ENCODE results near the gene ACOXL.

Gene ACOXL

DNA sequence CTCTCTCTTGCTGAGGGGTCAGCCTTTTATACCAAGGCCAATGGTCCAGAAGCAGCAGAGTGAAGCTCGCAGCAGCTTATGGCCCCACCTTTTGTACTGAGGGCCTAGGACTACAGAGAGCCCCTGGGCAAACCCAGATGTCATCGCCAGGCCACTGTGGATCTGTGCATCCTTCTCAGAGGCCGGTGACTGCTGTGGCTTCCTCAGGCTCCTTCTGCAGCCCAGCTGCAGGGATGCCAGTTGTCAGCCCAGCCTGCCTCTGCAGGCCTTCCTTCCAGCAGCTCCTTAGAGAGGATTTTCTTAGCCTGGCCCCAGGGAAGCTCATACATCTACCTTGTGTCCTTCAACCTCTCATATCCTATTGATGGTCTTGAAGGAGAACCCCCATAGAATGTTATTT, 6.5 kb upstream of the ACOXL start:
- TF ChIP-seq, protein P1, sequence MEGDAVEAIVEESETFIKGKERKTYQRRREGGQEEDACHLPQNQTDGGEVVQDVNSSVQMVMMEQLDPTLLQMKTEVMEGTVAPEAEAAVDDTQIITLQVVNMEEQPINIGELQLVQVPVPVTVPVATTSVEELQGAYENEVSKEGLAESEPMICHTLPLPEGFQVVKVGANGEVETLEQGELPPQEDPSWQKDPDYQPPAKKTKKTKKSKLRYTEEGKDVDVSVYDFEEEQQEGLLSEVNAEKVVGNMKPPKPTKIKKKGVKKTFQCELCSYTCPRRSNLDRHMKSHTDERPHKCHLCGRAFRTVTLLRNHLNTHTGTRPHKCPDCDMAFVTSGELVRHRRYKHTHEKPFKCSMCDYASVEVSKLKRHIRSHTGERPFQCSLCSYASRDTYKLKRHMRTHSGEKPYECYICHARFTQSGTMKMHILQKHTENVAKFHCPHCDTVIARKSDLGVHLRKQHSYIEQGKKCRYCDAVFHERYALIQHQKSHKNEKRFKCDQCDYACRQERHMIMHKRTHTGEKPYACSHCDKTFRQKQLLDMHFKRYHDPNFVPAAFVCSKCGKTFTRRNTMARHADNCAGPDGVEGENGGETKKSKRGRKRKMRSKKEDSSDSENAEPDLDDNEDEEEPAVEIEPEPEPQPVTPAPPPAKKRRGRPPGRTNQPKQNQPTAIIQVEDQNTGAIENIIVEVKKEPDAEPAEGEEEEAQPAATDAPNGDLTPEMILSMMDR (IDR thresholded peaks at IDR 0.05; ENCODE audit: low read depth, low read length): no peak
- no peak overlapping the region for H3K4me3 ChIP-seq (ENCODE audit: low read depth, low read length)

DNA sequence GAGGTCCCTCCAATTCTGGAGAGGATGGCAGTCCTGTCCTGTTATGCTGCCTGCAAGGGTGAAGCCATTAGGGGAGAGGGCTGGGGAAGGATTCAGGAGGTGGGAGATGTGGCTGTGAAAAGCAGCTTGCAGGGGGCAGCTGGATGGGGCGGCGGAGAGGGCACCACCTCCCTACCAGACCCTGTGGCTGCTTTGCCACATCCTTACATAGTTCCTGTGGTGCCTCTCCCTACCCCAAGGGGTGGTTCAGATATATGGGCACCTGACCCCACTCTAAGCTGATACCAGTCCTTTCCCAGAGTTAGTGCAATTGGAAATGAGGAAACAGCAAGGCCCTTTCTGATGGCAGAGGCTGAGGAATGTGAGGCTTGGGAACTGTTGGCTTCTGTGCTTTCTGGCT, 6.1 kb upstream of the ACOXL start:
- no peak overlapping the region for H3K4me3 ChIP-seq (ENCODE audit: low read depth, low read length)
- TF ChIP-seq, protein P1 (IDR thresholded peaks at IDR 0.05; ENCODE audit: low read depth, low read length): no peak

DNA sequence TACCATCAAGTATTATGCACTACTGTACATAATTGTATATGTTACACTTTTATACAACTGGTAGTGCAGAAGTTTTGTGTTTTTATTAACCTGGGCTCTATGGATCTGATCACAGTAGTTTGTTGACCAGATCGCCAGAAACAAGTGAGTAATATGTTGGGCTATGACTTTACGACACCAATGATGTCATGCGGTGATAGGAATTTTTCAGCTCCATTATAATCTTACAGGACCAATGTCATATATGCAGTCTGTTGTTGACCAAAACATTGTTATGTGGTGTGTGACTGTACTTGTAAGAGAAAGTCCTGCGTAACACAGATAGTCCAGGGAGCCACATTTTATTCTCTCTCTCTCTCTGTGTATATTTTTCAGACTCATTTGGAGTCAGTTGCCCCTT, 4.5 kb upstream of the ACOXL start:
- no peak overlapping the region for H3K4me3 ChIP-seq (ENCODE audit: low read depth, low read length)
- TF ChIP-seq, protein P1 (IDR thresholded peaks at IDR 0.05; ENCODE audit: low read depth, low read length): no peak

DNA sequence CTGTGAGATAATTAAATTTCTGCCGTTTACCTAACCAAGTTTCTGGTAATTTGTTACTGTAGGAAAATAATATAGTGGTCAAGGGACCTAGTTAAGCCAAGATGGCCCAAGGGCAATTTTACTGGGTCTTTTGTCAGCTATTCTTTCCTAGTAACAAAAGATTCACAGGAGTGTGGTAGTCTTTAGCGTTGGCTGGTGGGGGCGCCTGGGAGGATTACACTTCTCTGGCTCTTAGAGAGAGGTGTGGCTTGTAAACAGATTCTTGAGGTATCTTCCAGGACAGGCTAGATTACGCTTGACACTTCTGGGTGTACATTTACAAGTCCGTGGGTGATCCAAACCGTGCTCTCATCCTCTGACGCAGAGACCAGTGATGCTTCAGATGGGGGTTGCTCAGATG, 3.3 kb upstream of the ACOXL start:
- H3K4me3 ChIP-seq (ENCODE audit: low read depth, low read length): no peak overlapping the region
- TF ChIP-seq, protein P1 (IDR thresholded peaks at IDR 0.05; ENCODE audit: low read depth, low read length): no peak

DNA sequence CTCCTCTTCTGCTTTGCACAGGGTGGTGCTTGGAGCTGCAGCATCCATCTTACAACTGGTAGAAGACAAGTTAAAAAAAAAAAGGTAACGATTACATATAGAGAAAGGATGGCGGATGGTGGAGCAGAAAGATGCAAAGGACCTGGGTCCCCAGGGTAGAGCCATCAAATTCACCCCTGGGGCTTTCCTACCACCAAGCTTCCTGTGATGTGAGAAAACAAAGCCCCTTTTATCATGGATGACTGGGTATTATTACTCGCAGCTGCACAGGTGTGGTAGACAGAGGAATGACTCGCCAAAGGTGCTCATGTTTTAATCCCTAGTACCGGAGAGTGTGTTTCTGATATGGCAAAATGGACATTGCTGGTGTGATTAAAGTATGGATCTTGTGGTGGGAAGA, 1.3 kb upstream of the ACOXL start:
- TF ChIP-seq, protein P1 (IDR thresholded peaks at IDR 0.05; ENCODE audit: low read depth, low read length): no peak
- H3K4me3 ChIP-seq (ENCODE audit: low read depth, low read length): no peak overlapping the region

DNA sequence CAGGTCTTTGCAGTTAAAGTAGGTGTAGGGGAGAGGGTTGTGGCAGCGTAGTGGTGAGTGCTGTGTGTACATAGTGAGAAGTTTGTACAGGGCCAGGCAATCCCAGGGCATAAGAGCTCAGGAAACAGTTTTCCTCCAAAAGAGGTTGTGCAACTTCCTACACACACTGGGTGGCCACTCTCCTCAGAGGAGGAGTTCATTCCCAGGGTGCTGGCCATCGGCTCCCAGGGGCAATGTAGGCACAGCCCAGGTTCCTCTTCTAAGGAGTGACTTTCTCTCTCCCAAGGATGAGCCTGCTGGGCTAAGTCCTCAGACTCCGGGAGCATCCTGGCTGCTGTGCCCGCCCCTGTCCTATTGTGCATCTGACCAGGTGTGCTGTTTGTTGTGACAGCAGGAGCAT, 3.0 kb downstream of the ACOXL start:
- H3K4me3 ChIP-seq (ENCODE audit: low read depth, low read length): no peak overlapping the region
- TF ChIP-seq, protein P1 (IDR thresholded peaks at IDR 0.05; ENCODE audit: low read depth, low read length): no peak

DNA sequence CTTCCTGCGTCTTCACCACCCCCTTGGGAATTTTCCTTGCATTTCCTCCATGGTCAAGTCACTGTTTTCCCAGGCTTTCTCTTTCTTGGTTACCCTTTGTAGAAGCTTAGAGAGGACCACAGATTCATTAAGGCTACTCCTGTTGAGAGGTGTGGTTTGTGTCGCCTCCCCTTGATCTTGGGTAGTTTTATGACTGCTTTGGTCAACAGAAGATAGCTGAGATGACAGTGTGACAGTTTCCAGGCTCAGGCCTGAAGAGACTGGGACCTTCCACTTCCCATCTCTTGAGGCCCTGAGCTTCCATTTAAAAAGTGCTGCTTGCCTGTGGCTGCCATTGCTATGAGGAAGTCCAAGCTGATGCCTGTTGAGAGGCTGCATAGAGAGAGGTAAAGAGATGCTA, 5.4 kb downstream of the ACOXL start:
- TF ChIP-seq, protein P1 (IDR thresholded peaks at IDR 0.05; ENCODE audit: low read depth, low read length): no peak
- no peak overlapping the region for H3K4me3 ChIP-seq (ENCODE audit: low read depth, low read length)

All from WI38 (cell line).